Measurements from ENCODE around the gene SPATA31C2. TPM values are rescaled to one million over a fixed set of nuclear protein-coding genes. Genes with fewer than 3 reads are reported as not detected.

The SPATA31C2 gene
- total and polyA plus RNA-seq, 10 of the 15 experiments (the other 5 are each of a cell fraction or from before 2014, with no cell fraction given) = not detected

- Histone ChIP-seq H3K4me3 (no peak overlapping the region), H3K27ac (ENCODE audit: control insufficient read depth, insufficient read depth) (no peak overlapping the region), H2AFZ (ENCODE audit: control insufficient read depth, low read depth, low read length) (no peak overlapping the region), H3K9me3 (replicated peaks; ENCODE audit: control insufficient read depth, insufficient read depth, low read length) (no peaks in the 10 kb centered on the region), H3K27me3 (replicated peaks in 1 of 2; ENCODE audit: control insufficient read depth in 2 of 2, insufficient read depth in 2 of 2, low read length in 1 of 2) (no peaks in the 10 kb centered on the region; a peak in 1 of 4 replicates), H3K4me2 (ENCODE audit: control insufficient read depth, insufficient read depth) (no peak overlapping the region), H3K4me1 (ENCODE audit: control insufficient read depth, insufficient read depth, low read length) (no peaks in the 10 kb centered on the region), H4K20me1 (ENCODE audit: control insufficient read depth, insufficient read depth) (no peaks in the 10 kb centered on the region), H3K36me3 (ENCODE audit: control insufficient read depth in 2 of 2, insufficient read depth in 2 of 2, low read length in 1 of 2) (no peaks in the 10 kb centered on the region), H3K79me2 (ENCODE audit: control insufficient read depth, insufficient read depth, low read length) (no peaks in the 10 kb centered on the region), H3K9ac (ENCODE audit: control insufficient read depth, insufficient read depth, low read length) (no peak overlapping the region)
- no TSS peak for BruUV-seq (replicated peaks)
- FAIRE-seq = no peak
- DNase-seq (ENCODE audit: low read depth, low spot score) = no peak
- ChIA-PET POLR2A (no interaction called here), CTCF (no interaction called here), SMC1A (ENCODE audit: uncharacterized antibody, unreplicated experiment) (no interaction called here), RAD21 (ENCODE audit: unreplicated experiment) (no interaction called here)
- ATAC-seq = no peak
- intact Hi-C loops (cut with micrococcal nuclease; ENCODE audit: unreplicated experiment) (no loop called here), in situ Hi-C loops (cut with MboI) (no loop called here)
- TF ChIP-seq NR2C1 (IDR thresholded peaks at IDR 0.05) (no peak), GABPA (IDR thresholded peaks at IDR 0.05; ENCODE audit: low read depth) (no peak), NBN (IDR thresholded peaks at IDR 0.05) (no peak), CREB1 (IDR thresholded peaks at IDR 0.05; ENCODE audit: low read depth) (no peak), CHD1 (IDR thresholded peaks at IDR 0.05; ENCODE audit: low read depth, low read length) (no peak), ZNF274 (IDR thresholded peaks at IDR 0.05; ENCODE audit: insufficient read depth, insufficient read length) (no peak), MAX (IDR thresholded peaks at IDR 0.05; ENCODE audit: low read depth, low read length) (no peak)
- 9% methylated on average over 5 of the region's 5 CpGs for WGBS (ENCODE audit: insufficient coverage, insufficient replicate concordance, low lambda C conversion rate, missing lambda C conversion rate)
These were observed 53.7 kb downstream of the SPATA31C2 start for GRCh38 chr9:88084357-88085183.

Other genes starting within 250 kb of the SPATA31C2 start
- gene SPATA31C1, start 220.5 kb downstream of the SPATA31C2 start, total RNA-seq (2014; rRNA removed) = not detected in 2 replicates
- gene SPATA31C1, start 220.5 kb downstream of the SPATA31C2 start, total RNA-seq (2014; rRNA removed; fragmentation: Illumina TruSeq; extraction: Trizol) = not detected in 2 replicates
- gene SPATA31C1, start 220.5 kb downstream of the SPATA31C2 start, total RNA-seq (2021) = not detected in 2 replicates
- gene SPATA31C1, start 220.5 kb downstream of the SPATA31C2 start, polyA plus RNA-seq (2011; rRNA removed) = not detected in 2 replicates
- not detected in 2 replicates for gene SPATA31C1, start 220.5 kb downstream of the SPATA31C2 start, polyA plus RNA-seq (2014; fragmentation: Illumina TruSeq; extraction: Trizol)
- gene SPATA31C1, start 220.5 kb downstream of the SPATA31C2 start, polyA plus RNA-seq (2014; fragmentation: Nextera tagmentation; extraction: Ambion mirVana) = not detected
- gene SPATA31C1, start 220.5 kb downstream of the SPATA31C2 start, polyA plus RNA-seq (2014; rRNA removed) = not detected in 2 replicates
- not detected for gene SPATA31C1, start 220.5 kb downstream of the SPATA31C2 start, polyA plus RNA-seq (2016; fragmentation: Nextera tagmentation; extraction: Ambion mirVana)
- gene CDK20, start 163.9 kb downstream of the SPATA31C2 start, total RNA-seq (2014; rRNA removed) = under 0.01 and 0.06 TPM in 2 replicates
- not detected in 2 replicates for gene CDK20, start 163.9 kb downstream of the SPATA31C2 start, total RNA-seq (2014; rRNA removed; fragmentation: Illumina TruSeq; extraction: Trizol)
- 0.11 TPM in 1 of 2 replicates, not detected in the other for gene CDK20, start 163.9 kb downstream of the SPATA31C2 start, total RNA-seq (2021)
- not detected in 2 replicates for gene CDK20, start 163.9 kb downstream of the SPATA31C2 start, polyA plus RNA-seq (2011; rRNA removed)
- gene CDK20, start 163.9 kb downstream of the SPATA31C2 start, polyA plus RNA-seq (2014; fragmentation: Illumina TruSeq; extraction: Trizol) = 0.04 TPM in 1 of 2 replicates, not detected in the other
- gene CDK20, start 163.9 kb downstream of the SPATA31C2 start, polyA plus RNA-seq (2014; fragmentation: Nextera tagmentation; extraction: Ambion mirVana) = under 1 TPM in 1 of 2 experiments, not detected in 1; 0.05 TPM
- gene CDK20, start 163.9 kb downstream of the SPATA31C2 start, polyA plus RNA-seq (2014; rRNA removed) = 0.03 and 0.20 TPM in 2 replicates
- not detected for gene CDK20, start 163.9 kb downstream of the SPATA31C2 start, polyA plus RNA-seq (2016; fragmentation: Nextera tagmentation; extraction: Ambion mirVana)
- 16.0 and 19.1 TPM in 2 replicates for gene SPIN1, start 250.0 kb upstream of the SPATA31C2 start, total RNA-seq (2014; rRNA removed)
- gene SPIN1, start 250.0 kb upstream of the SPATA31C2 start, total RNA-seq (2014; rRNA removed; fragmentation: Illumina TruSeq; extraction: Trizol) = 17.0 TPM in 2 replicates
- 20.8 and 22.7 TPM in 2 replicates for gene SPIN1, start 250.0 kb upstream of the SPATA31C2 start, total RNA-seq (2021)
- gene SPIN1, start 250.0 kb upstream of the SPATA31C2 start, polyA plus RNA-seq (2011; rRNA removed) = 30.3 and 35.1 TPM in 2 replicates
- gene SPIN1, start 250.0 kb upstream of the SPATA31C2 start, polyA plus RNA-seq (2014; fragmentation: Illumina TruSeq; extraction: Trizol) = 24.7 and 25.2 TPM in 2 replicates
- 1 to 10 TPM; 6.6 to 8.1 TPM for gene SPIN1, start 250.0 kb upstream of the SPATA31C2 start, polyA plus RNA-seq (2014; fragmentation: Nextera tagmentation; extraction: Ambion mirVana)
- 15.1 and 17.1 TPM in 2 replicates for gene SPIN1, start 250.0 kb upstream of the SPATA31C2 start, polyA plus RNA-seq (2014; rRNA removed)
- 10 to 100 TPM; 16.3 to 18.2 TPM for gene SPIN1, start 250.0 kb upstream of the SPATA31C2 start, polyA plus RNA-seq (2016; fragmentation: Nextera tagmentation; extraction: Ambion mirVana)

All from GM12878 (cell line).